HG02610 (cell line): ENCODE data around the gene MDM4.

Source experiments
- ATAC-seq: cut with Tn5 transposase; IDR thresholded peaks from one replicate; pipeline ENCODE4 v1.9.1; 2021; ENCODE audit warnings: mild to moderate bottlenecking, moderate library complexity; ENCODE audit not compliant: unreplicated experiment

MDM4 gene

GRCh38 chr1:204602871-204603542 is 86.8 kb downstream of the MDM4 start:
- ATAC-seq, result no peak

GRCh38 chr1:204605791-204606190 is 89.6 kb downstream of the MDM4 start:
- no peak for ATAC-seq
